Body of pancreas (tissue), 4 donors: ENCODE measurements around the gene TM6SF1. TPM values are rescaled to one million over a fixed set of nuclear protein-coding genes. Genes with fewer than 3 reads are reported as not detected.

ENCODE experiments used
- ATAC-seq: fragments of 150-250 bp; one replicate; pipeline ENCODE4 v1.9.1; 2016
- DNase-seq, 4 donors: peaks; one replicate each; pipeline ENCODE4 v3.0.0-alpha.2; 2019
- H3K27ac ChIP-seq, 4 donors: fragments of 200-600 bp; sonication (generic); 1 replicate in 3 of 4; 2 replicates in 1 of 4; pipeline versions ENCODE4 v1.5.1 to v1.6.1; 2016 to 2019; ENCODE audit warnings: mild to moderate bottlenecking in 1 of 4, mixed read lengths in 1 of 4, moderate library complexity in 1 of 4
- H3K27me3 ChIP-seq, 2 donors: fragments of 200-600 bp; sonication (generic); one replicate each; pipeline ENCODE4 v1.6.0; 2016; ENCODE audit warnings: mild to moderate bottlenecking in 1 of 2
- H3K36me3 ChIP-seq, 2 donors: fragments of 200-600 bp; sonication (generic); replicated peaks in 1 of 2; 2 replicates each; pipeline ENCODE4 v1.5.1; 2016; ENCODE audit warnings: low read depth in 2 of 2; ENCODE audit not compliant: insufficient read depth in 1 of 2
- H3K4me1 ChIP-seq: fragments of 200-600 bp; sonication (generic); one replicate; pipeline ENCODE4 v1.6.0; 2016
- H3K4me3 ChIP-seq, 2 donors: fragments of 200-600 bp; sonication (generic); 1 replicate in 1 of 2; 2 replicates in 1 of 2; pipeline ENCODE4 v1.5.1; 2016 to 2019
- H3K9me3 ChIP-seq, 3 donors: fragments of 200-600 bp; sonication (generic); 1 replicate in 2 of 3; 2 replicates in 1 of 3; pipeline ENCODE4 v1.5.1; 2016
- CTCF ChIP-seq, 7 experiments: fragments of 450-650 bp in 4 of 7; fragments of 200-600 bp in 3 of 7; sonication (generic) in 3 of 7; IDR thresholded peaks; one replicate each; pipeline ENCODE4 v1.5.1; 2016 to 2019; ENCODE audit warnings: antibody characterized with exemption in 7 of 7
- POLR2A ChIP-seq, 3 donors: fragments of 450-650 bp; IDR thresholded peaks; one replicate each; pipeline ENCODE4 v1.6.1; 2016; ENCODE audit warnings: antibody characterized with exemption in 3 of 3, mild to moderate bottlenecking in 2 of 3
- WGBS, 2 donors: methylation state at CpG; one replicate each; pipeline ENCODE4 v1.1.5; 2017; 5-methylcytosine and 5-hydroxymethylcytosine counted together
- intact Hi-C: fragments of 100-400 bp; cut with DNase I; formaldehyde crosslinking; loops from one replicate; pipeline ENCODE4 v1.15.1; 2023
- total RNA-seq, 2 donors: library from RNA; depleted of rRNA; stranded (reverse); fragments of >200 nt; gene quantifications; one replicate each; pipeline ENCODE4 v1.1.0, GENCODE V29; 2016

The TM6SF1 gene
- total RNA-seq, 2 donors from 2014 or later = 1.8 to 2.3 TPM

- peaks cover 14% of the 10 kb centered on the region for H3K4me1 ChIP-seq
- 67 to 79% methylated on average over 12 of the region's 12 CpGs for WGBS, 2 donors
- no peaks in the 10 kb centered on the region for H3K36me3 ChIP-seq
- intact Hi-C loops = no loop called here
- no peaks in the 10 kb centered on the region for H3K9me3 ChIP-seq
- TF ChIP-seq CTCF (IDR thresholded peaks at IDR 0.05) = no peak
- TF ChIP-seq POLR2A (IDR thresholded peaks at IDR 0.05) = no peak
- H3K27ac ChIP-seq = no peak overlapping the region
- DNase-seq = no peak
- ATAC-seq = no peak
- no peak overlapping the region for H3K4me3 ChIP-seq
- H3K27me3 ChIP-seq = peaks cover 0 to 22% of the 10 kb centered on the region in 2 donors
Measured at GRCh38 chr15:83109532-83109931, 2.1 kb downstream of the TM6SF1 start.

GRCh38 chr15:83110381-83110780 is 2.9 kb downstream of the TM6SF1 start:
- TF ChIP-seq POLR2A (IDR thresholded peaks at IDR 0.05) = no peak
- TF ChIP-seq CTCF (IDR thresholded peaks at IDR 0.05) = no peak
- intact Hi-C loops = no loop called here
- no peaks in the 10 kb centered on the region for H3K36me3 ChIP-seq
- ATAC-seq = no peak
- H3K27me3 ChIP-seq = peaks cover 0 to 22% of the 10 kb centered on the region in 2 donors
- H3K4me1 ChIP-seq = peaks cover 14% of the 10 kb centered on the region
- no peak for DNase-seq
- H3K27ac ChIP-seq = no peak overlapping the region
- H3K4me3 ChIP-seq = no peak overlapping the region
- 65% methylated on average over 3 of the region's 3 CpGs; no CpG with 5 or more reads in 1 of the 2 donors for WGBS, 2 donors
- no peaks in the 10 kb centered on the region for H3K9me3 ChIP-seq

- H3K9me3 ChIP-seq = no peaks in the 10 kb centered on the region
- no peak for TF ChIP-seq POLR2A (IDR thresholded peaks at IDR 0.05)
- no peak for TF ChIP-seq CTCF (IDR thresholded peaks at IDR 0.05)
- DNase-seq = no peak
- WGBS, 2 donors = 84 to 88% methylated on average over 3 of the region's 3 CpGs
- ATAC-seq = no peak
- peaks cover 14% of the 10 kb centered on the region for H3K4me1 ChIP-seq
- no peaks in the 10 kb centered on the region for H3K36me3 ChIP-seq
- H3K4me3 ChIP-seq = no peak overlapping the region
- intact Hi-C loops = no loop called here
- peaks cover 0 to 22% of the 10 kb centered on the region in 2 donors for H3K27me3 ChIP-seq
- H3K27ac ChIP-seq = no peak overlapping the region
Measured at GRCh38 chr15:83111149-83111548, 3.7 kb downstream of the TM6SF1 start.

- Histone ChIP-seq H3K4me3 (no peak overlapping the region), H3K36me3 (no peaks in the 10 kb centered on the region), H3K4me1 (peaks cover 8% of the 10 kb centered on the region), H3K27me3 (peaks cover 0 to 13% of the 10 kb centered on the region in 2 donors), H3K27ac (no peak overlapping the region), H3K9me3 (no peaks in the 10 kb centered on the region)
- DNase-seq = no peak
- peak; percentile 30 for ATAC-seq
- TF ChIP-seq CTCF (IDR thresholded peaks at IDR 0.05) = no peak
- no peak for TF ChIP-seq POLR2A (IDR thresholded peaks at IDR 0.05)
- WGBS, 2 donors = 60 to 66% methylated on average over 8 of the region's 8 CpGs
- intact Hi-C loops = no loop called here
Measured at GRCh38 chr15:83112233-83112955, 4.9 kb downstream of the TM6SF1 start.

GRCh38 chr15:83112956-83113299 is 5.5 kb downstream of the TM6SF1 start:
- WGBS, 2 donors = 30 to 46% methylated on average over 3 of the region's 3 CpGs
- DNase-seq = no peak
- ATAC-seq = peak; percentile 10

More at GRCh38 chr15:83112956-83113299, 5.5 kb downstream of the TM6SF1 start:
- H3K27me3 ChIP-seq = peaks cover 0 to 8% of the 10 kb centered on the region in 2 donors
- H3K9me3 ChIP-seq = no peaks in the 10 kb centered on the region
- H3K4me1 ChIP-seq = peaks cover 3% of the 10 kb centered on the region
- H3K36me3 ChIP-seq = no peaks in the 10 kb centered on the region
- intact Hi-C loops = no loop called here
- no peak for TF ChIP-seq POLR2A (IDR thresholded peaks at IDR 0.05)
- TF ChIP-seq CTCF (IDR thresholded peaks at IDR 0.05) = no peak
- no peak overlapping the region for H3K4me3 ChIP-seq
- no peak overlapping the region for H3K27ac ChIP-seq
